ENCODE data around the gene CHL1.

DNA sequence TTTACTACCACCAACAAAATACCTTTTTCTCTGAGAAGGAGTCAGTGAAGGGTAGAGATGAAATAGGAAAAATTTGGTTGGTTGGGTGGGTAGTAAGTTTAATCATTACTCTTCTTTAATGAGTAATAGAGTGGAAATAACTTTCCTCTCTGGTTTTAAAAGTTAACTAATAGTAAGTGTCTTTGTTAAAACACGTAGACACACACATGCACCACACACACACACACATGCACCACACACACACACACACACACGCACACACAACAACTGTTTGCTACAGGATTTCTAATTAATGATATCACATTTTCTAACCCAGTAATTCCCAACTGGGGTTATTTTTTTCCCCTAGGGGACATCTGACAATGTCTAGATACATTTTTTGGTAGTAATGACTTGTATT, 84.1 kb downstream of the CHL1 start:
- no peak for TF ChIP-seq POLR2A (IDR thresholded peaks at IDR 0.05; ENCODE audit: low read length)
- TF ChIP-seq GATA1 (IDR thresholded peaks at IDR 0.05; ENCODE audit: low read depth, low read length), result no peak

Measured in erythroblast (primary cell).